GM12878 (cell line): ENCODE measurements around the gene PHF21B. TPM values are rescaled to one million over a fixed set of nuclear protein-coding genes. Genes with fewer than 3 reads are reported as not detected.
A peak's percentile ranks its signal among the peaks of the same experiment; 100 is the strongest.

Experiments used
- ATAC-seq: fragments of 200-7000 bp; cut with Tn5 transposase; 3 replicates; pipeline ENCODE4 v1.9.1; 2020; ENCODE audit warnings: mild to moderate bottlenecking, moderate library complexity
- BruUV-seq: library from RNA; stranded (reverse); fragments of 400-500 nt; replicated peaks from 2 replicates; lab custom pipeline; 2021; lab: Mats Ljungman, UMichigan
- CTCF ChIA-PET: fragments of 300-600 bp; sonication (Branson Sonifier 250); formaldehyde crosslinking; extraction: SDS; loops from one replicate; lab custom pipeline; 2021; ENCODE audit warnings: inconsistent platforms; lab: Yijun Ruan, JAX
- POLR2A ChIA-PET: fragments of 350-600 bp; formaldehyde crosslinking; extraction: SDS; loops from one replicate; lab custom pipeline; 2021; ENCODE audit warnings: inconsistent platforms; lab: Charles Lee
- RAD21 ChIA-PET: fragments of 300-600 bp; sonication (Branson Sonifier 250); formaldehyde crosslinking; loops from one replicate; lab custom pipeline; 2023; ENCODE audit warnings: antibody characterized with exemption; ENCODE audit not compliant: unreplicated experiment; lab: Charles Lee
- SMC1A ChIA-PET: fragments of 300-600 bp; sonication (Branson Sonifier 250); formaldehyde crosslinking; loops from one replicate; lab custom pipeline; 2023; ENCODE audit not compliant: unreplicated experiment, uncharacterized antibody; lab: Charles Lee
- DNase-seq: peaks from one replicate; pipeline ENCODE4 v3.0.0-alpha.2; 2011; ENCODE audit warnings: low read depth, low spot score
- FAIRE-seq: peaks from 3 replicates; lab custom pipeline; 2011; peaks lifted over from hg19 to GRCh38; lab: Jason Lieb, UNC
- H2AFZ ChIP-seq: 2 replicates; pipeline ENCODE4 v1.6.0; 2011; ENCODE audit warnings: low read depth, low read length, control low read depth; ENCODE audit not compliant: control insufficient read depth
- H3K27ac ChIP-seq: 2 replicates; pipeline ENCODE4 v1.5.1; 2011; ENCODE audit warnings: control low read depth; ENCODE audit not compliant: control insufficient read depth, insufficient read depth
- H3K27me3 ChIP-seq, 2 experiments: replicated peaks in 1 of 2; 2 replicates each; pipeline versions ENCODE4 v1.6.0 to v1.6.1; 2011; ENCODE audit warnings: low read length in 1 of 2; ENCODE audit not compliant: control insufficient read depth in 2 of 2, insufficient read depth in 2 of 2
- H3K36me3 ChIP-seq, 2 experiments: 2 replicates each; pipeline ENCODE4 v1.5.1; 2011; ENCODE audit warnings: low read length in 1 of 2; ENCODE audit not compliant: control insufficient read depth in 2 of 2, insufficient read depth in 2 of 2
- H3K4me1 ChIP-seq: 2 replicates; pipeline ENCODE4 v1.6.1; 2011; ENCODE audit warnings: mild to moderate bottlenecking, low read length, moderate library complexity, mixed read lengths; ENCODE audit not compliant: control insufficient read depth, insufficient read depth
- H3K4me2 ChIP-seq: 2 replicates; pipeline ENCODE4 v1.6.0; 2011; ENCODE audit warnings: control low read depth; ENCODE audit not compliant: control insufficient read depth, insufficient read depth
- H3K4me3 ChIP-seq: fragments of 200-600 bp; sonication (generic); 2 replicates; pipeline ENCODE4 v1.5.1; 2016
- H3K79me2 ChIP-seq: 2 replicates; pipeline ENCODE4 v1.6.0; 2011; ENCODE audit warnings: low read length; ENCODE audit not compliant: control insufficient read depth, insufficient read depth
- H3K9ac ChIP-seq: 2 replicates; pipeline ENCODE4 v1.8.0; 2011; ENCODE audit warnings: low read length, control low read depth, mixed read lengths; ENCODE audit not compliant: control insufficient read depth, insufficient read depth
- H3K9me3 ChIP-seq: replicated peaks from 3 replicates; pipeline ENCODE4 v1.5.1; 2011; ENCODE audit warnings: mild to moderate bottlenecking, low read length; ENCODE audit not compliant: control insufficient read depth, insufficient read depth
- H4K20me1 ChIP-seq: 2 replicates; pipeline ENCODE4 v1.6.0; 2011; ENCODE audit not compliant: control insufficient read depth, insufficient read depth
- ATF2 ChIP-seq: IDR thresholded peaks from 2 replicates; pipeline ENCODE4 v1.6.1; 2012; ENCODE audit warnings: low read length, inconsistent platforms
- BHLHE40 ChIP-seq, 2 experiments: fragments of 450-650 bp in 1 of 2; IDR thresholded peaks; 2 replicates each; pipeline ENCODE4 v1.6.1; 2011 to 2017; ENCODE audit warnings: low read depth in 2 of 2, borderline replicate concordance in 1 of 2, improper control_type of control experiment in 1 of 2, low read length in 1 of 2, mild to moderate bottlenecking in 1 of 2
- CREB1 ChIP-seq: IDR thresholded peaks from 2 replicates; pipeline ENCODE4 v1.6.1; 2012; ENCODE audit warnings: low read depth, mild to moderate bottlenecking, inconsistent platforms
- ETV6 ChIP-seq, 2 experiments: fragments of 450-650 bp in 1 of 2; IDR thresholded peaks in 1 of 2; conservative IDR thresholded peaks in 1 of 2; 2 replicates each; pipeline ENCODE4 v1.6.1; 2014; ENCODE audit warnings: antibody characterized with exemption in 1 of 2, borderline replicate concordance in 1 of 2, low read depth in 1 of 2, mild to moderate bottlenecking in 1 of 2, moderate library complexity in 1 of 2
- IKZF1 ChIP-seq: fragments of 450-650 bp; conservative IDR thresholded peaks from 2 replicates; pipeline ENCODE4 v1.6.1; 2017; ENCODE audit warnings: antibody characterized with exemption, mild to moderate bottlenecking
- IRF4 ChIP-seq: IDR thresholded peaks from 2 replicates; pipeline ENCODE4 v1.6.1; 2011; ENCODE audit warnings: low read depth, low read length
- JUND ChIP-seq: IDR thresholded peaks from 2 replicates; pipeline ENCODE4 v1.6.1; 2012; ENCODE audit warnings: low read depth, mild to moderate bottlenecking, low read length, improper control_type of control experiment, moderate library complexity
- MEF2B ChIP-seq: fragments of 450-650 bp; IDR thresholded peaks from 2 replicates; pipeline ENCODE4 v1.6.1; 2018; ENCODE audit warnings: mild to moderate bottlenecking, moderate library complexity; ENCODE audit not compliant: partially characterized antibody, poor library complexity, severe bottlenecking
- NFYB ChIP-seq: IDR thresholded peaks from 2 replicates; pipeline ENCODE4 v1.6.1; 2011; ENCODE audit warnings: low read depth, mild to moderate bottlenecking, low read length, improper control_type of control experiment, moderate library complexity; ENCODE audit not compliant: insufficient read depth
- PAX5 ChIP-seq: IDR thresholded peaks from 2 replicates; pipeline ENCODE4 v1.6.1; 2011; ENCODE audit warnings: low read depth, low read length, borderline replicate concordance
- RELB ChIP-seq: fragments of 450-650 bp; IDR thresholded peaks from 2 replicates; pipeline ENCODE4 v1.6.1; 2017; ENCODE audit warnings: low read depth, mild to moderate bottlenecking, moderate library complexity
- USF2 ChIP-seq: IDR thresholded peaks from 2 replicates; pipeline ENCODE4 v1.6.1; 2011; ENCODE audit warnings: low read depth, low read length, improper control_type of control experiment, borderline replicate concordance
- WRNIP1 ChIP-seq: IDR thresholded peaks from 2 replicates; pipeline ENCODE4 v1.6.1; 2011; ENCODE audit warnings: low read depth, low read length, improper control_type of control experiment, borderline replicate concordance
- ZNF274 ChIP-seq: IDR thresholded peaks from one replicate; pipeline ENCODE4 v1.8.0; 2011; ENCODE audit not compliant: insufficient read length, insufficient read depth
- WGBS: methylation state at CpG from one replicate; pipeline ENCODE4 v1.1.6; 2016; ENCODE audit warnings: low lambda C conversion rate; ENCODE audit not compliant: insufficient replicate concordance, insufficient coverage; ENCODE audit errors: missing lambda C conversion rate; 5-methylcytosine and 5-hydroxymethylcytosine counted together
- in situ Hi-C: fragments of 300-500 bp; cut with MboI; formaldehyde crosslinking; loops from 9 replicates; pipeline ENCODE4 v1.14.3; 2018; ENCODE audit warnings: mixed read lengths
- intact Hi-C: fragments of 100-400 bp; cut with micrococcal nuclease; formaldehyde crosslinking; loops from one replicate; pipeline ENCODE4 v1.14.2; 2022; ENCODE audit not compliant: unreplicated experiment
- polyA plus RNA-seq, 11 experiments: library from polyadenylated mRNA; depleted of rRNA in 4 of 11; unstranded in 6 of 11; stranded (reverse) in 5 of 11; fragments of >200 nt; fragmentation: Nextera tagmentation in 4 of 11; fragmentation: Illumina TruSeq in 1 of 11; extraction: Ambion mirVana in 4 of 11; extraction: Trizol in 1 of 11; gene quantifications; 1 replicate in 1 of 11; 2 replicates in 10 of 11; pipeline versions ENCODE4 v1.2.1 to v1.2.3, GENCODE V29; 2011 to 2016; ENCODE audit warnings: inconsistent platforms in 2 of 11, missing spikeins in 2 of 11, low read depth in 1 of 11
- total RNA-seq, 4 experiments: library from RNA; depleted of rRNA in 3 of 4; stranded (reverse); fragments of >200 nt in 3 of 4; fragmentation: Illumina TruSeq in 1 of 4; extraction: Trizol in 1 of 4; gene quantifications; 2 replicates each; pipeline versions ENCODE4 v1.2.1 to v1.2.3, GENCODE V29; 2013 to 2021

PHF21B gene
- total and polyA plus RNA-seq, 10 of the 15 experiments (the other 5 are each of a cell fraction or from before 2014, with no cell fraction given): 0.03 to 0.35 TPM; not detected in 8

GRCh38 chr22:44955102-44955501, 54.7 kb downstream of the PHF21B start (continued):
- 0 out of 2 replicates have a peak, but pooled peaks have one; percentile 9 for TF ChIP-seq IRF4
- TF ChIP-seq CREB1: peak; percentile 79
- no peak for TF ChIP-seq JUND
- TF ChIP-seq USF2: no peak
- TF ChIP-seq ETV6 (conservative IDR thresholded peaks at IDR 0.05 in 1 of 2, IDR thresholded peaks at IDR 0.05 in 1 of 2; ENCODE audit: borderline replicate concordance in 1 of 2, low read depth in 1 of 2): no peak

- Histone ChIP-seq H2AFZ (no peak overlapping the region; the same call in 1 of the 2 replicates), H3K27ac (peak overlapping the region; percentile 83), H3K4me1 (peaks cover 37% of the 10 kb centered on the region), H3K9me3 (no peaks in the 10 kb centered on the region; the same call in 2 of the 3 replicates), H4K20me1 (no peaks in the 10 kb centered on the region), H3K27me3 (no peaks in the 10 kb centered on the region), H3K4me2 (peak overlapping the region; percentile 69), H3K4me3 (no peak overlapping the region), H3K9ac (peak overlapping the region; percentile 41; the same call in 1 of the 2 replicates), H3K79me2 (no peaks in the 10 kb centered on the region), H3K36me3 (no peaks in the 10 kb centered on the region)
- CTCF ChIA-PET: interaction anchor here (1.1 to 1.5 kb wide), 2 partner anchors 8 to 18 kb away, joined by 3 to 4 read pairs; no protein-coding TSS in a partner anchor
- DNase-seq (no peak), FAIRE-seq (no peak), ATAC-seq (peak; percentile 69)
- intact Hi-C loops (loop anchor here (10.0 kb wide), 1 partner anchor 129 kb away; no protein-coding TSS in a partner anchor), in situ Hi-C loops (no loop called here)
- WGBS: 27% methylated on average over 10 of the region's 10 CpGs
- SMC1A ChIA-PET: interaction anchor here (0.9 to 1.7 kb wide), 5 partner anchors 8 to 270 kb away, joined by 3 to 6 read pairs (median 3); no protein-coding TSS in a partner anchor
- RAD21 ChIA-PET: interaction anchor here (1.2 to 2.5 kb wide), 3 partner anchors 15 to 133 kb away, joined by 3 to 11 read pairs (median 5); no protein-coding TSS in a partner anchor
- POLR2A ChIA-PET: no interaction called here
- BruUV-seq: no TSS peak
- TF ChIP-seq PAX5 (peak; percentile 63; the same call in 1 of the 2 replicates), ATF2 (no peak), ZNF274 (no peak), BHLHE40 (IDR thresholded peaks at IDR 0.05; ENCODE audit: borderline replicate concordance in 1 of 2, low read depth in 2 of 2, low read length in 1 of 2) (0 out of 4 replicates have a peak, but pooled peaks of 1 of the 2 experiments have one; percentile 38), WRNIP1 (no peak), IKZF1 (peak; percentile 84), MEF2B (no peak), NFYB (no peak), RELB (peak; percentile 78)
Measured at GRCh38 chr22:44954149-44954548, 55.7 kb downstream of the PHF21B start.
